GM13976 (cell line): ENCODE measurements around the gene MCL1.
"Not testable (repeated sequence)": the region's sequence is repeated elsewhere in the genome, so short reads cannot be mapped to it uniquely, and the experiment has no call there.

Experiments
- DNase-seq: peaks from one replicate; pipeline ENCODE4 v3.0.0; 2012; ENCODE audit warnings: low spot score
- CTCF ChIP-seq: IDR thresholded peaks from 2 replicates; pipeline ENCODE4 v1.5.1; 2012; ENCODE audit warnings: borderline replicate concordance, mild to moderate bottlenecking; ENCODE audit not compliant: insufficient read depth; ENCODE audit errors: extremely low read depth, missing control alignments, control extremely low read depth
- in situ Hi-C: fragments of 300-500 bp; cut with MboI; formaldehyde crosslinking; loops from one replicate; pipeline ENCODE4 v1.12.0; 2022; ENCODE audit warnings: low sequenced_read_pairs, mixed read lengths, inconsistent platforms; ENCODE audit not compliant: unreplicated experiment

The MCL1 gene

DNA sequence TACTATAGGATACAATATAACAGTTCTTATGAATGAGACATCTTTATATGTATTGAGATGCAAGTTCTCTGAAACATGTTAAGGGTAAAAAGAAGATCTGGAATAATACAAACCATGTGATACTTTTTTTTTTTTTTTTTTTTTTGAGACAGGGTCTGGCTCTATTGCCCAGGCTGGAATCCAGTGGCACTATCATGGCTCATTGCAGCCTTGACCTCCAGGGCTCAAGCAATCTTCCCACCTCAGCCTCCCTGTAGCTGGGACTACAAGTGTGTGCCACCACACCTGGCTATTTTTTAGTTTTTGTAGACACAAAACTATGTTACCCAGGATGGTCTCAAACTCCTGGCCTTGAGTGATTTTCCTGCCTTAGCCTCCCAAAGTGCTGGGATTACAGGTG lies 22.1 kb upstream of the MCL1 start:
- in situ Hi-C loops, result no loop called here
- no peak for TF ChIP-seq CTCF
- DNase-seq, result no peak

DNA sequence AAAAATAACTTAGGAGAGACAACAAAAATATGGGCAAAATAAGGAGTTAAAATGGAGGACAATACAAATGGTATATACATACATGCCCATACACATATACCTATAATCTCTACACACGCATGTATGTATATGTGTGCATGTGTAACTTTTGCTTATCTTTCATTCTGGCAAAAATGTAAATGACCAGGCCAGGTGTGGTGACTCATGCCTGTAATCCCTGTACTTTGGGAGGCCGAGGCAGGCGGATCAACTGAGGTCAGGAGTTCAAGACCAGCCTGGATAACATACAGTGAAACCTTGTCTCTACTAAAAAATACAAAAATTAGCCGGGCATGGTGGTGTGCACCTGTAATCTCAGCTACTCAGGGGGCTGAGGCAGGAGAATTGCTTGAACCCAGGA lies 18.9 kb upstream of the MCL1 start:
- in situ Hi-C loops, DNase-seq: not testable (repeated sequence)

DNA sequence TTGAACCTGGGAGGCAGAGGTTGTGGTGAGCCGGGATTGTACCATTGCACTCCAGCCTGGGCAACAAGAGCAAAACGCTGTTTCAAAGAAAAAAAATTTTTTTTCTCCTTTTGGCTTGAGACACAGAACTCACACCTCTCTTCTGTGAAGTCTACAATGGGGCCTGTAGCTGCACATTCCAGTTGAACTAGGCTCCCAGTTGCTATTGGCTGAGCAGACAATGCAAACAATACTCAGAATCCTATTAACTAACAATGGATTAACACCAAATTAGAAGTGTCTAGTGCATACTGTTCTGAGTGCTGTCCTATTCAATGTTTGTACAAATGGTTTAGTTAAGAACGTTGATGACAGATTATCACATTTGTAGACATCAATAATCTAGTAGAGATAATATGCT lies 17.6 kb upstream of the MCL1 start:
- in situ Hi-C loops, result no loop called here

GRCh38 chr1:150596095-150596892 lies 16.9 kb upstream of the MCL1 start:
- in situ Hi-C loops, result no loop called here
- TF ChIP-seq CTCF, result no peak
- DNase-seq, result no peak

More for the DNA sequence above, 17.6 kb upstream of the MCL1 start:
- no peak for TF ChIP-seq CTCF
- DNase-seq, result no peak

GRCh38 chr1:150582371-150582770 lies 3.0 kb upstream of the MCL1 start:
- in situ Hi-C loops, result no loop called here
- no peak for TF ChIP-seq CTCF
- no peak for DNase-seq

- DNase-seq, in situ Hi-C loops: not testable (repeated sequence)
Observed at GRCh38 chr1:150581962-150582361, 2.6 kb upstream of the MCL1 start.

- DNase-seq, in situ Hi-C loops: not testable (repeated sequence)
Observed at GRCh38 chr1:150581437-150581836, 2.0 kb upstream of the MCL1 start.

DNA sequence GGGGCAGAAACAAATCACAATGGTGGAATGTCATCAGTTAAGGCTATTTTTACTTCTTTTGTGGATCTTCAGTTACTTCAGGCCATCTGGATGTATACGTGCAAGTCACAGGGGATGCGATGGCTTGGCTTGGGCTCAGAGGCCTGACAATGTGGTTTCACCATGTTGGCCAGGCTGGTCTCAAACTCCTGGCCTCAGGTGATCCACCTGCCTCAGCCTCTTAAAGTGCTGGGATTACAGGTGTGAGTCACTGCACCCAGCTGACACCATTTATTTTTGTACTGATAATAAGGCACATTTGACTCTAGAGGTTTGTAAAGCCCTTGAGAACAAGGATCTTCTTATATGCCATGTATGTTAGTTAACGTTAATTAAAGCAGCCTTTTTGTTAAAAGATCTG lies 1.6 kb upstream of the MCL1 start:
- DNase-seq, in situ Hi-C loops: not testable (repeated sequence)

- DNase-seq, result no peak
- no peak for TF ChIP-seq CTCF
- in situ Hi-C loops, result no loop called here
Observed at GRCh38 chr1:150579945-150580642, 684 bp upstream of the MCL1 start.
